ENCODE measurements around the gene PTGR2. TPM values are rescaled to one million over a fixed set of nuclear protein-coding genes. Genes with fewer than 3 reads are reported as not detected.
A peak's percentile ranks its signal among the peaks of the same experiment; 100 is the strongest.
"Not testable (repeated sequence)": the region's sequence is repeated elsewhere in the genome, so short reads cannot be mapped to it uniquely, and the experiment has no call there.

The PTGR2 gene
- total RNA-seq, 1 donor from 2014 or later, result 16.1 TPM

GRCh38 chr14:73886449-73887317 is 35.1 kb downstream of the PTGR2 start, which contains the start of gene ZNF410:
ZNF410 (plus strand) TSS chr14:73886859; CDS start chr14:73892176, 5,317 bp downstream.
- DNase-seq (ENCODE audit: low spot score), result peak; percentile 98

- no peak for DNase-seq (ENCODE audit: low spot score)
Measured at GRCh38 chr14:73887318-73887616, 35.6 kb downstream of the PTGR2 start.

- DNase-seq (ENCODE audit: low spot score), result no peak
Measured at GRCh38 chr14:73887694-73888459, 36.2 kb downstream of the PTGR2 start.

GRCh38 chr14:73888460-73888725 is 36.8 kb downstream of the PTGR2 start:
- no peak for DNase-seq (ENCODE audit: low spot score)

GRCh38 chr14:73888971-73889370 is 37.3 kb downstream of the PTGR2 start:
- no peak for DNase-seq (ENCODE audit: low spot score)

GRCh38 chr14:73889376-73889775 is 37.7 kb downstream of the PTGR2 start:
- no peak for DNase-seq (ENCODE audit: low spot score)

GRCh38 chr14:73894180-73894687 is 42.6 kb downstream of the PTGR2 start:
- not testable (repeated sequence) for DNase-seq (ENCODE audit: low spot score)

- no peak for DNase-seq (ENCODE audit: low spot score)
Measured at GRCh38 chr14:73895939-73896338, 44.3 kb downstream of the PTGR2 start.

GRCh38 chr14:73896521-73896920 is 44.9 kb downstream of the PTGR2 start:
- DNase-seq (ENCODE audit: low spot score), result no peak

GRCh38 chr14:73903028-73903427 is 51.4 kb downstream of the PTGR2 start:
- DNase-seq (ENCODE audit: low spot score), result no peak

GRCh38 chr14:73909681-73910080 is 58.0 kb downstream of the PTGR2 start:
- no peak for DNase-seq (ENCODE audit: low spot score)

GRCh38 chr14:73913256-73913655 is 61.6 kb downstream of the PTGR2 start:
- DNase-seq (ENCODE audit: low spot score), result no peak

- DNase-seq (ENCODE audit: low spot score), result no peak
Measured at GRCh38 chr14:73916324-73916723, 64.7 kb downstream of the PTGR2 start.

- not testable (repeated sequence) for DNase-seq (ENCODE audit: low spot score)
Measured at GRCh38 chr14:73919457-73919856, 67.8 kb downstream of the PTGR2 start.

GRCh38 chr14:73924337-73924736 is 72.7 kb downstream of the PTGR2 start:
- no peak for DNase-seq (ENCODE audit: low spot score)

Other genes starting within 250 kb of the PTGR2 start
- not detected for gene ACOT6, start 239.3 kb upstream of the PTGR2 start, total RNA-seq (ENCODE audit: insufficient read depth, low replicate concordance)
- 7.0 TPM for gene DNAL1, start 206.8 kb upstream of the PTGR2 start, total RNA-seq (ENCODE audit: insufficient read depth, low replicate concordance)
- gene PNMA1, start 137.4 kb upstream of the PTGR2 start, total RNA-seq (ENCODE audit: insufficient read depth, low replicate concordance), result 42.1 TPM
- gene ZNF410, start 35.0 kb downstream of the PTGR2 start, total RNA-seq (ENCODE audit: insufficient read depth, low replicate concordance), result 71.5 TPM
- gene FAM161B, start 98.3 kb downstream of the PTGR2 start, total RNA-seq (ENCODE audit: insufficient read depth, low replicate concordance), result 8.4 TPM
- gene COQ6, start 98.5 kb downstream of the PTGR2 start, total RNA-seq (ENCODE audit: insufficient read depth, low replicate concordance), result 17.1 TPM
- 9.6 TPM for gene ENTPD5, start 167.5 kb downstream of the PTGR2 start, total RNA-seq (ENCODE audit: insufficient read depth, low replicate concordance)
- gene BBOF1, start 167.5 kb downstream of the PTGR2 start, total RNA-seq (ENCODE audit: insufficient read depth, low replicate concordance), result 10.1 TPM
- gene ALDH6A1, start 232.6 kb downstream of the PTGR2 start, total RNA-seq (ENCODE audit: insufficient read depth, low replicate concordance), result 36.4 TPM
- 17.1 TPM for gene LIN52, start 233.1 kb downstream of the PTGR2 start, total RNA-seq (ENCODE audit: insufficient read depth, low replicate concordance)